Sigmoid colon (tissue), 7 donors: ENCODE measurements around the gene KEL. TPM values are rescaled to one million over a fixed set of nuclear protein-coding genes. Genes with fewer than 3 reads are reported as not detected.

Source experiments
- DNase-seq: peaks from one replicate; pipeline ENCODE4 v3.0.0-alpha.2; 2019
- H3K27ac ChIP-seq, 4 donors: fragments of 200-600 bp; sonication (generic); one replicate each; pipeline ENCODE4 v1.5.1; 2016 to 2019; ENCODE audit warnings: mild to moderate bottlenecking in 1 of 4
- H3K27me3 ChIP-seq, 3 donors: fragments of 200-600 bp; sonication (generic); one replicate each; pipeline ENCODE4 v1.5.1; 2019; ENCODE audit warnings: mild to moderate bottlenecking in 1 of 3
- H3K36me3 ChIP-seq, 4 donors: fragments of 200-600 bp; sonication (generic); one replicate each; pipeline ENCODE4 v1.5.1; 2016 to 2019
- H3K4me1 ChIP-seq, 4 donors: fragments of 200-600 bp; sonication (generic); one replicate each; pipeline ENCODE4 v1.5.1; 2017 to 2019
- H3K4me3 ChIP-seq, 4 donors: fragments of 200-600 bp; sonication (generic); one replicate each; pipeline ENCODE4 v1.5.1; 2017 to 2019; ENCODE audit warnings: mild to moderate bottlenecking in 2 of 4, moderate library complexity in 1 of 4
- H3K9me3 ChIP-seq, 4 donors: fragments of 200-600 bp in 3 of 4; sonication (generic) in 3 of 4; one replicate each; pipeline versions ENCODE4 v1.5.1 to v1.6.1; 2013 to 2019
- EP300 ChIP-seq, 4 donors: sonication (generic); formaldehyde crosslinking; IDR thresholded peaks; one replicate each; pipeline ENCODE4 v1.6.1; 2017; ENCODE audit warnings: antibody characterized with exemption in 4 of 4
- POLR2A ChIP-seq, 2 donors: fragments of 450-650 bp; IDR thresholded peaks; one replicate each; pipeline ENCODE4 v1.6.1; 2016; ENCODE audit warnings: antibody characterized with exemption in 2 of 2, mild to moderate bottlenecking in 2 of 2, moderate library complexity in 2 of 2
- POLR2AphosphoS5 ChIP-seq, 4 donors: sonication (generic); formaldehyde crosslinking; IDR thresholded peaks; one replicate each; pipeline ENCODE4 v1.6.1; 2017; ENCODE audit warnings: antibody characterized with exemption in 4 of 4
- WGBS, 2 donors: extraction: QIAGEN DNeasy Blood & Tissue Kit; methylation state at CpG; one replicate each; pipeline ENCODE4 v1.1.7; 2013; 5-methylcytosine and 5-hydroxymethylcytosine counted together
- intact Hi-C: fragments of 100-400 bp; cut with DNase I; formaldehyde crosslinking; loops from one replicate; pipeline ENCODE4 v1.15.1; 2023
- polyA plus RNA-seq, 3 donors: library from polyadenylated mRNA; stranded (reverse); fragments of 200-250 nt; gene quantifications; one replicate each; pipeline ENCODE4 v1.2.3, GENCODE V29; 2013
- total RNA-seq, 4 donors: library from RNA; depleted of rRNA; stranded (reverse); fragments of >200 nt; gene quantifications; one replicate each; pipeline ENCODE4 v1.1.0, GENCODE V29; 2016
- TF ChIP-seq, protein P1 (sequence below), 4 experiments: fragments of 450-650 bp in 3 of 4; fragments of 200-600 bp in 1 of 4; IDR thresholded peaks; one replicate each; pipeline ENCODE4 v1.5.1; 2016 to 2019; ENCODE audit warnings: antibody characterized with exemption in 4 of 4, mild to moderate bottlenecking in 3 of 4, moderate library complexity in 2 of 4
- donor health status: healthy with polysubstance abuse.
- donor health status: Bipolar disorder and iron deficiency.
- donor health status: healthy.

The KEL gene
- total and polyA plus RNA-seq, 7 donors: 0.28 to 0.69 TPM; not detected in 5

DNA sequence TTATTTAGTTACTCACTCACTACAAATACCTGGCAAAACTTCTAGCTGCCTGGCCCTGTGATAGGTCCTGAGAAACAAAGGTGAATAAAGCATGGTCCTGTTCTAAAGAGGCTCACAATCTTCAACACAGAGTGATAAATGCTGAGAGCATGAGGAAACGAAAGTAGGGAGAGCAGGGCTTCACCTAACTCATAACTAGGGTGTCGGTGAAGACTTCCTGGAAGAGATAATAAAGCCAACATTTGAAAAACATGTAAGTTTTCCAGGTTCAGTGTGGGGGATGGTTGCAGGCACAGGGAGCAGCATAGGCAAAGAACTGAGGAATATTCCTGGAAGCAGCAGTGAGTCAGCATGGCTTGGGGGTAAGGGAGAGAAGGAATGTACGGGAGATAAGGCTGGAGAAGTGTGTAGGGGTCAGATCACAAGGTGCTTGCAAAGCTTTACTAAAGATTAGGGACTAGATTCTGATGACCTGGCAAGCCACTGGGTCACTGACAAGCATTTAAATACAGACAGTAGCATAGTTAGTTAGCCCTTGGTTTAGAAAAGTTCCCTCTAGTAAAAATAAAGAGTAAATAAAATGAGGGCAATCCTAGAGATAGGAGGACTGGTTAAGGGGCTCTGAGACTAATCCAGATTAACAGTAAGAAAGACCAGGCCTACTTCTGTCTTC lies 5.1 kb downstream of the KEL start:
- no peaks in the 10 kb centered on the region for H3K36me3 ChIP-seq
- no peaks in the 10 kb centered on the region for H3K27me3 ChIP-seq
- H3K4me3 ChIP-seq: no peak overlapping the region
- DNase-seq: no peak
- intact Hi-C loops: no loop called here
- H3K27ac ChIP-seq: no peak overlapping the region
- H3K9me3 ChIP-seq: no peaks in the 10 kb centered on the region
- 26 to 58% methylated on average over 3 of the region's 3 CpGs for WGBS, 2 donors
- TF ChIP-seq POLR2AphosphoS5 (IDR thresholded peaks at IDR 0.05) (no peak), POLR2A (IDR thresholded peaks at IDR 0.05) (no peak), EP300 (IDR thresholded peaks at IDR 0.05) (no peak)
- TF ChIP-seq, protein P1, sequence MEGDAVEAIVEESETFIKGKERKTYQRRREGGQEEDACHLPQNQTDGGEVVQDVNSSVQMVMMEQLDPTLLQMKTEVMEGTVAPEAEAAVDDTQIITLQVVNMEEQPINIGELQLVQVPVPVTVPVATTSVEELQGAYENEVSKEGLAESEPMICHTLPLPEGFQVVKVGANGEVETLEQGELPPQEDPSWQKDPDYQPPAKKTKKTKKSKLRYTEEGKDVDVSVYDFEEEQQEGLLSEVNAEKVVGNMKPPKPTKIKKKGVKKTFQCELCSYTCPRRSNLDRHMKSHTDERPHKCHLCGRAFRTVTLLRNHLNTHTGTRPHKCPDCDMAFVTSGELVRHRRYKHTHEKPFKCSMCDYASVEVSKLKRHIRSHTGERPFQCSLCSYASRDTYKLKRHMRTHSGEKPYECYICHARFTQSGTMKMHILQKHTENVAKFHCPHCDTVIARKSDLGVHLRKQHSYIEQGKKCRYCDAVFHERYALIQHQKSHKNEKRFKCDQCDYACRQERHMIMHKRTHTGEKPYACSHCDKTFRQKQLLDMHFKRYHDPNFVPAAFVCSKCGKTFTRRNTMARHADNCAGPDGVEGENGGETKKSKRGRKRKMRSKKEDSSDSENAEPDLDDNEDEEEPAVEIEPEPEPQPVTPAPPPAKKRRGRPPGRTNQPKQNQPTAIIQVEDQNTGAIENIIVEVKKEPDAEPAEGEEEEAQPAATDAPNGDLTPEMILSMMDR (IDR thresholded peaks at IDR 0.05): no peak
- no peaks in the 10 kb centered on the region for H3K4me1 ChIP-seq

DNA sequence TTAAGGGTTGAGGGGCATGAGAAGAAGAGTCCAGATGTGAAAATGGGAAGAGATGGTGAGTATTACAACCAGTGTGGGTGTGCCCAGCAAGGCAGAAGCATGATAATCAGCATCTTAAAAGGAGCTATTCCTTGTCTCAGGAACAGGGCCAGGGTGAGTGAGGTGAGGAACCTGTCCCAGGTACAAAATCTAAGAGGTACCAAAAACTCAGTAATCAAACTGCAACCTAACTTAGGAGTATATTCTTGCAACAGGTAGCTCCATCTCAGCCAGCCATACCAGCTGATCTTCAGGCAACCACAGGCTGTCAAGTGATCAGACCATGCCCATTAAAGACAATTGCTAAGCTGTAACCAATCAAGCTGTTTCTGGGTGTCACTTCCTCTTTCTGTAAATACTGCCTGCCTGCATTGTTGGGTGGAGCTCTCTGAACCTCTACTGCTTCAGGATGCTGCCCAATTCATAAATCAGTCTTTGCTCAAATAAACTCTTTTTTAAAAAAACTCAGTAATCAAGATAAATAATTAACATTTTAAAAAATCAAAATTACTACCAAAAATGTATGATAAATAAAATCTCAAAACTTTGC lies 7.4 kb downstream of the KEL start:
- Histone ChIP-seq H3K9me3 (no peaks in the 10 kb centered on the region), H3K36me3 (no peaks in the 10 kb centered on the region), H3K27me3 (no peaks in the 10 kb centered on the region), H3K27ac (no peak overlapping the region), H3K4me3 (no peak overlapping the region), H3K4me1 (no peaks in the 10 kb centered on the region)
- intact Hi-C loops: no loop called here
- no peak for TF ChIP-seq POLR2AphosphoS5 (IDR thresholded peaks at IDR 0.05)
- TF ChIP-seq EP300 (IDR thresholded peaks at IDR 0.05): no peak
- TF ChIP-seq, protein P1 (IDR thresholded peaks at IDR 0.05): no peak
- no peak for TF ChIP-seq POLR2A (IDR thresholded peaks at IDR 0.05)
- DNase-seq: no peak

DNA sequence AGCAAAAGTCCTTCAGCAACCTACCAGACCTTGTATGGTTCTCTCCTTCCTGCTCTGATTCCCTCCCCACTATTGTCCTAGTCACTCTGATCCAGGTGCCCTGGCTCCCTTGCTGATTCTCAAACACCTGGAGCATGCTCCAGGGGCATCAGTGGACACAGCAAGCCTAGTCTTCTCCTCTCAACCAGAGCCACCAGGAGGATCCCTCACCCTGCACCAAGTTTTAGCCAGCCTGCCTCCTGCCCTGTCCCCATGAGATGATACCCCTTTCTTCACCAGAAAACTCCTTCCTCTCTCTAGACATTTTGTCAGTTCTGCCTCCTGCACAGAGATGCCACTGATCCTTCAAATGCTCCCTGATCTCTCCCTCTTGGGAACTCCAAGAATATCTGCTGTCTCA lies 11.9 kb downstream of the KEL start:
- H3K27me3 ChIP-seq: no peaks in the 10 kb centered on the region
- H3K4me3 ChIP-seq: no peak overlapping the region
- no peak for TF ChIP-seq EP300 (IDR thresholded peaks at IDR 0.05)
- TF ChIP-seq POLR2A (IDR thresholded peaks at IDR 0.05): no peak
- TF ChIP-seq, protein P1 (IDR thresholded peaks at IDR 0.05): no peak
- no peak for TF ChIP-seq POLR2AphosphoS5 (IDR thresholded peaks at IDR 0.05)
- no peaks in the 10 kb centered on the region for H3K4me1 ChIP-seq
- no peaks in the 10 kb centered on the region for H3K36me3 ChIP-seq
- no peak overlapping the region for H3K27ac ChIP-seq
- intact Hi-C loops: no loop called here
- H3K9me3 ChIP-seq: no peaks in the 10 kb centered on the region
- no peak for DNase-seq

DNA sequence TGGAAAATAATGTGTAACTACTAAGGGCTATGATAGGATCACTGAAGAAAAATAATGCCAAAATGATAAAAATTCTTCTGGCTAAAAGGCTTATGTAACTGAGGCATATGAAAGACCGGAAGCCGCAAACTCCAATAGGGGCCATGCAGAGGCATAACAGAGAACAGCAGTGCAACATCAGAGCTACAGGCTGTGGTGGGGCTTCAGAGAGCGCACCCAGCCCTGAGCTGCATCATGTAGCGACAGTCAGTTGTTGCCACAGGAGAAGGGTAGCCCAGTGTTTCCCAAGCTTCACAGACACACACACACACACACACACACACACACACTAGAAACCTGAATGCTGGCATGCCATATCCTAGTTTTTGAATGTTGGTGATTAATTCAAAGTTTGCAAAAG lies 13.6 kb downstream of the KEL start:
- intact Hi-C loops: no loop called here
- Histone ChIP-seq H3K9me3 (no peaks in the 10 kb centered on the region), H3K36me3 (no peaks in the 10 kb centered on the region), H3K27me3 (no peaks in the 10 kb centered on the region), H3K4me1 (no peaks in the 10 kb centered on the region), H3K27ac (no peak overlapping the region), H3K4me3 (no peak overlapping the region)
- no peak for DNase-seq
- 94 to 97% methylated on average over 4 of the region's 4 CpGs for WGBS, 2 donors
- TF ChIP-seq, protein P1 (IDR thresholded peaks at IDR 0.05): no peak
- TF ChIP-seq POLR2A (IDR thresholded peaks at IDR 0.05): no peak
- no peak for TF ChIP-seq EP300 (IDR thresholded peaks at IDR 0.05)
- TF ChIP-seq POLR2AphosphoS5 (IDR thresholded peaks at IDR 0.05): no peak

DNA sequence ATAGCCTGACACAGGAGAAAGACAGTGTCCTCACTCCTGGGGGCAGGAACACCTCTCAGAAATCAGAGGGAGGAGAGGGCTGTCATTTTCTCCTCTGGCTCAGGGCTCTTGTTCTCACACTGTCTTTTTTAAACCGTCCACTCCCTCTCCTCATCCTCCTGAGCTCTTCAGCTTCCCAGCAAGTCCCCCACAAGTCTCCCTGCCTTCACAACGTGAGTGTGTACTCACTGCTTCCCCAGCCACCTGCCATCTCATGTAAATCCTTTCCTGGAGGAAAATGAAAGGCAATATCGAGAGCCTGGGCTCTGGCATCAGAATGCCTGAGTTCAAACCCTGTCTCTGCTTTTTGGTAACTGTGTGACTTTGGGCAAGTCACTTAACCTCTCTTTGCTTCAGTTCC lies 17.2 kb downstream of the KEL start:
- H3K27ac ChIP-seq: no peak overlapping the region
- H3K4me1 ChIP-seq: no peaks in the 10 kb centered on the region
- H3K4me3 ChIP-seq: no peak overlapping the region
- 53 to 64% methylated on average over 3 of the region's 3 CpGs for WGBS, 2 donors
- no peak for DNase-seq
- no peaks in the 10 kb centered on the region for H3K9me3 ChIP-seq
- H3K27me3 ChIP-seq: no peaks in the 10 kb centered on the region
- TF ChIP-seq POLR2AphosphoS5 (IDR thresholded peaks at IDR 0.05) (no peak), POLR2A (IDR thresholded peaks at IDR 0.05) (no peak), EP300 (IDR thresholded peaks at IDR 0.05) (no peak)
- TF ChIP-seq, protein P1 (IDR thresholded peaks at IDR 0.05): no peak
- intact Hi-C loops: no loop called here
- no peaks in the 10 kb centered on the region for H3K36me3 ChIP-seq
